ENCODE measurements around the gene TRIM66.

DNA sequence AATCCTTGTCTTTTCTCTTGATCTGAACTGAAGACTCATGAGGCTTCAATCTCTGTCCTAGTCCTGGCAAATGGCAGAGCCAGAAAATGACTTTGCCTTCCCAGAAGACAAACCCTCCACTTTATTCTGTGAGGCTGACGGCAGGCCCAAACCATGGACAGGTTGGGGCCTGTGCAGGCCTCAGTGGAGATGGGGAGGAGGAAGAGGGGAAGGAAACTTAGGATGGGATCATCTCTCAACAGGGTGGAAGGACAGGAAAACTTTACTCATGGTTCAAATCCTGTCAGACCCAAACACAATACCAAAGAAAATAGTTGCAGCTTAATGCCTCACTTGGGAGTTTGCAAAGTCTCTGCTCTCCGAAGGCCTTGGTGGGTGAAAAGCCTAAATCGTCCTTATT lies 10.0 kb upstream of the TRIM66 start:
- TF ChIP-seq, protein P1, sequence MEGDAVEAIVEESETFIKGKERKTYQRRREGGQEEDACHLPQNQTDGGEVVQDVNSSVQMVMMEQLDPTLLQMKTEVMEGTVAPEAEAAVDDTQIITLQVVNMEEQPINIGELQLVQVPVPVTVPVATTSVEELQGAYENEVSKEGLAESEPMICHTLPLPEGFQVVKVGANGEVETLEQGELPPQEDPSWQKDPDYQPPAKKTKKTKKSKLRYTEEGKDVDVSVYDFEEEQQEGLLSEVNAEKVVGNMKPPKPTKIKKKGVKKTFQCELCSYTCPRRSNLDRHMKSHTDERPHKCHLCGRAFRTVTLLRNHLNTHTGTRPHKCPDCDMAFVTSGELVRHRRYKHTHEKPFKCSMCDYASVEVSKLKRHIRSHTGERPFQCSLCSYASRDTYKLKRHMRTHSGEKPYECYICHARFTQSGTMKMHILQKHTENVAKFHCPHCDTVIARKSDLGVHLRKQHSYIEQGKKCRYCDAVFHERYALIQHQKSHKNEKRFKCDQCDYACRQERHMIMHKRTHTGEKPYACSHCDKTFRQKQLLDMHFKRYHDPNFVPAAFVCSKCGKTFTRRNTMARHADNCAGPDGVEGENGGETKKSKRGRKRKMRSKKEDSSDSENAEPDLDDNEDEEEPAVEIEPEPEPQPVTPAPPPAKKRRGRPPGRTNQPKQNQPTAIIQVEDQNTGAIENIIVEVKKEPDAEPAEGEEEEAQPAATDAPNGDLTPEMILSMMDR (IDR thresholded peaks at IDR 0.05; ENCODE audit: low read depth, low read length), result no peak
- no peak for TF ChIP-seq POLR2A (IDR thresholded peaks at IDR 0.05; ENCODE audit: extremely low read depth, insufficient read length)
- TF ChIP-seq, protein P2, sequence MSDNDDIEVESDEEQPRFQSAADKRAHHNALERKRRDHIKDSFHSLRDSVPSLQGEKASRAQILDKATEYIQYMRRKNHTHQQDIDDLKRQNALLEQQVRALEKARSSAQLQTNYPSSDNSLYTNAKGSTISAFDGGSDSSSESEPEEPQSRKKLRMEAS (IDR thresholded peaks at IDR 0.05; ENCODE audit: low read depth, low read length), result no peak

All from NB4 (cell line).